Nephron (organoid): ENCODE data around the gene RHOV.

Experiments used
- H3K27ac Mint-ChIP-seq, 3 experiments: 2 replicates each; pipeline ENCODE4 v1.8.0; 2020; ENCODE audit warnings: mixed read lengths in 3 of 3, mild to moderate bottlenecking in 2 of 3, moderate library complexity in 1 of 3
- H3K27me3 Mint-ChIP-seq: 2 replicates; pipeline ENCODE4 v1.8.0; 2021; ENCODE audit warnings: low read depth, mild to moderate bottlenecking, moderate library complexity, mixed read lengths
- H3K36me3 Mint-ChIP-seq: 2 replicates; pipeline ENCODE4 v1.8.0; 2020; ENCODE audit warnings: low read depth, mixed read lengths
- H3K4me1 Mint-ChIP-seq: 2 replicates; pipeline ENCODE4 v1.8.0; 2020; ENCODE audit warnings: mixed read lengths
- H3K4me3 Mint-ChIP-seq, 3 experiments: 2 replicates each; pipeline ENCODE4 v1.8.0; 2020; ENCODE audit warnings: mild to moderate bottlenecking in 3 of 3, mixed read lengths in 3 of 3, moderate library complexity in 2 of 3
- H3K9me3 Mint-ChIP-seq: 2 replicates; pipeline ENCODE4 v1.8.0; 2020; ENCODE audit warnings: mixed read lengths
- CTCF ChIP-seq, 3 experiments: fragments of 200-600 bp; sonication (generic); IDR thresholded peaks; one replicate each; pipeline ENCODE4 v1.5.0; 2021; ENCODE audit warnings: antibody characterized with exemption in 3 of 3; ENCODE audit not compliant: unreplicated experiment in 3 of 3

RHOV gene

GRCh38 chr15:40843261-40843884 is 30.7 kb downstream of the RHOV start:
- peaks cover 77% of the 10 kb centered on the region for H3K27me3 Mint-ChIP-seq
- peak overlapping the region; percentile 76 to 94 (median 87) for H3K27ac Mint-ChIP-seq
- peak overlapping the region; percentile 86 to 91 (median 87) for H3K4me3 Mint-ChIP-seq
- peaks cover 26% of the 10 kb centered on the region for H3K4me1 Mint-ChIP-seq
- TF ChIP-seq CTCF (IDR thresholded peaks at IDR 0.05; ENCODE audit: unreplicated experiment in 3 of 3), result no peak
- no peaks in the 10 kb centered on the region for H3K36me3 Mint-ChIP-seq
- H3K9me3 Mint-ChIP-seq, result no peaks in the 10 kb centered on the region

GRCh38 chr15:40841741-40842140 is 32.3 kb downstream of the RHOV start:
- peaks cover 13% of the 10 kb centered on the region for H3K4me1 Mint-ChIP-seq
- no peaks in the 10 kb centered on the region for H3K9me3 Mint-ChIP-seq
- H3K4me3 Mint-ChIP-seq, result peak overlapping the region in 1 of 3 experiments; percentile 19
- no peak overlapping the region for H3K27ac Mint-ChIP-seq
- H3K27me3 Mint-ChIP-seq, result peaks cover 66% of the 10 kb centered on the region
- no peaks in the 10 kb centered on the region for H3K36me3 Mint-ChIP-seq
- no peak for TF ChIP-seq CTCF (IDR thresholded peaks at IDR 0.05; ENCODE audit: unreplicated experiment in 3 of 3)

GRCh38 chr15:40838756-40839155 is 35.3 kb downstream of the RHOV start:
- TF ChIP-seq CTCF (IDR thresholded peaks at IDR 0.05; ENCODE audit: unreplicated experiment in 3 of 3), result no peak
- Mint-ChIP-seq H3K27ac (no peak overlapping the region), H3K9me3 (no peaks in the 10 kb centered on the region), H3K27me3 (peaks cover 43% of the 10 kb centered on the region), H3K36me3 (no peaks in the 10 kb centered on the region), H3K4me3 (no peak overlapping the region), H3K4me1 (peaks cover 5% of the 10 kb centered on the region)

- H3K27ac Mint-ChIP-seq, result no peak overlapping the region
- H3K36me3 Mint-ChIP-seq, result peaks cover 5% of the 10 kb centered on the region
Observed at GRCh38 chr15:40836020-40836419, 38.0 kb downstream of the RHOV start.

GRCh38 chr15:40832903-40833302 is 41.1 kb downstream of the RHOV start:
- H3K4me3 Mint-ChIP-seq, result no peak overlapping the region
- no peaks in the 10 kb centered on the region for H3K9me3 Mint-ChIP-seq
- no peak overlapping the region for H3K27ac Mint-ChIP-seq
- H3K36me3 Mint-ChIP-seq, result peaks cover 5% of the 10 kb centered on the region
- H3K27me3 Mint-ChIP-seq, result peaks cover 4% of the 10 kb centered on the region
- no peaks in the 10 kb centered on the region for H3K4me1 Mint-ChIP-seq
- TF ChIP-seq CTCF (IDR thresholded peaks at IDR 0.05; ENCODE audit: unreplicated experiment in 3 of 3), result no peak

More at GRCh38 chr15:40836020-40836419, 38.0 kb downstream of the RHOV start:
- H3K4me3 Mint-ChIP-seq, result no peak overlapping the region
- H3K27me3 Mint-ChIP-seq, result peaks cover 18% of the 10 kb centered on the region
- H3K4me1 Mint-ChIP-seq, result no peaks in the 10 kb centered on the region
- H3K9me3 Mint-ChIP-seq, result no peaks in the 10 kb centered on the region
- no peak for TF ChIP-seq CTCF (IDR thresholded peaks at IDR 0.05; ENCODE audit: unreplicated experiment in 3 of 3)

GRCh38 chr15:40831861-40832260 is 42.2 kb downstream of the RHOV start:
- H3K4me3 Mint-ChIP-seq, result no peak overlapping the region
- no peaks in the 10 kb centered on the region for H3K9me3 Mint-ChIP-seq
- H3K27me3 Mint-ChIP-seq, result peaks cover 4% of the 10 kb centered on the region
- peaks cover 5% of the 10 kb centered on the region for H3K36me3 Mint-ChIP-seq
- TF ChIP-seq CTCF (IDR thresholded peaks at IDR 0.05; ENCODE audit: unreplicated experiment in 3 of 3), result no peak
- no peaks in the 10 kb centered on the region for H3K4me1 Mint-ChIP-seq
- no peak overlapping the region for H3K27ac Mint-ChIP-seq
